Endothelial cell (in vitro differentiated cells): Measurements from ENCODE around the gene FBXL15. TPM values are rescaled to one million over a fixed set of nuclear protein-coding genes. Genes with fewer than 3 reads are reported as not detected.
A peak's percentile ranks its signal among the peaks of the same experiment; 100 is the strongest.

Experiments
- DNase-seq: peaks from one replicate; pipeline ENCODE4 v3.0.0; 2021; ENCODE audit warnings: low spot score
- H3K27ac Mint-ChIP-seq: one replicate; pipeline ENCODE4 v1.8.0; 2021; ENCODE audit warnings: mixed read lengths, inconsistent platforms; ENCODE audit not compliant: unreplicated experiment
- H3K27me3 Mint-ChIP-seq: one replicate; pipeline ENCODE4 v1.8.0; 2021; ENCODE audit warnings: mild to moderate bottlenecking, moderate library complexity, mixed read lengths, inconsistent platforms; ENCODE audit not compliant: unreplicated experiment
- H3K36me3 Mint-ChIP-seq: one replicate; pipeline ENCODE4 v1.8.0; 2021; ENCODE audit warnings: mild to moderate bottlenecking, low read depth, mixed read lengths, inconsistent platforms; ENCODE audit not compliant: unreplicated experiment
- H3K4me1 Mint-ChIP-seq: one replicate; pipeline ENCODE4 v1.8.0; 2021; ENCODE audit warnings: mild to moderate bottlenecking, mixed read lengths, inconsistent platforms; ENCODE audit not compliant: unreplicated experiment
- H3K4me3 Mint-ChIP-seq: one replicate; pipeline ENCODE4 v1.8.0; 2021; ENCODE audit warnings: mild to moderate bottlenecking, mixed read lengths, inconsistent platforms; ENCODE audit not compliant: unreplicated experiment
- H3K9me3 Mint-ChIP-seq: one replicate; pipeline ENCODE4 v1.8.0; 2021; ENCODE audit warnings: mixed read lengths, inconsistent platforms; ENCODE audit not compliant: unreplicated experiment
- CTCF ChIP-seq: fragments of 200-600 bp; sonication (generic); IDR thresholded peaks from one replicate; pipeline ENCODE4 v1.5.0; 2021; ENCODE audit warnings: antibody characterized with exemption; ENCODE audit not compliant: unreplicated experiment
- total RNA-seq: library from RNA; stranded (reverse); fragmentation: NEBNext Ultra II Directional; extraction: Animal tissue kit (Norgen Biotek cat#: 25700); gene quantifications from one replicate; pipeline ENCODE4 v1.2.1, GENCODE V29; 2021; ENCODE audit not compliant: unreplicated experiment

Gene FBXL15
- total RNA-seq, 1 donor from 2014 or later: 8.7 TPM

- Mint-ChIP-seq H3K27ac (no peak overlapping the region), H3K9me3 (no peaks in the 10 kb centered on the region), H3K4me3 (no peak overlapping the region), H3K4me1 (peaks cover 13% of the 10 kb centered on the region), H3K27me3 (peaks cover 7% of the 10 kb centered on the region), H3K36me3 (peaks cover 8% of the 10 kb centered on the region)
- no peak for TF ChIP-seq CTCF
- DNase-seq: no peak
Measured at GRCh38 chr10:102426803-102427287, 6.2 kb downstream of the FBXL15 start.

- Mint-ChIP-seq H3K36me3 (peaks cover 2% of the 10 kb centered on the region), H3K4me1 (peaks cover 16% of the 10 kb centered on the region), H3K4me3 (no peak overlapping the region), H3K27ac (no peak overlapping the region), H3K27me3 (peaks cover 8% of the 10 kb centered on the region), H3K9me3 (no peaks in the 10 kb centered on the region)
- no peak for TF ChIP-seq CTCF
- DNase-seq: no peak
Measured at GRCh38 chr10:102429468-102429867, 8.8 kb downstream of the FBXL15 start.

- Mint-ChIP-seq H3K36me3 (no peaks in the 10 kb centered on the region), H3K4me3 (peak overlapping the region; percentile 96), H3K4me1 (peaks cover 34% of the 10 kb centered on the region), H3K27me3 (peaks cover 10% of the 10 kb centered on the region), H3K27ac (peak overlapping the region; percentile 57), H3K9me3 (no peaks in the 10 kb centered on the region)
- DNase-seq: no peak
- TF ChIP-seq CTCF: no peak
Measured at GRCh38 chr10:102431452-102432124, 11.0 kb downstream of the FBXL15 start.

GRCh38 chr10:102432162-102432950 is 11.7 kb downstream of the FBXL15 start, which contains the start of gene CUEDC2:
CUEDC2 (minus strand) TSS chr10:102432574; CDS start chr10:102425188, 7,386 bp downstream.
- peaks cover 14% of the 10 kb centered on the region for H3K27me3 Mint-ChIP-seq
- H3K36me3 Mint-ChIP-seq: no peaks in the 10 kb centered on the region
- no peaks in the 10 kb centered on the region for H3K9me3 Mint-ChIP-seq
- peak; percentile 95 for DNase-seq
- H3K4me3 Mint-ChIP-seq: peak within 1 kb of the TSS; percentile 96
- H3K4me1 Mint-ChIP-seq: peaks cover 39% of the 10 kb centered on the region
- H3K27ac Mint-ChIP-seq: peak within 1 kb of the TSS; percentile 74
- TF ChIP-seq CTCF: no peak
